Heart left ventricle (tissue), 16 donors: Measurements from ENCODE around the gene CAMK2B. TPM values are rescaled to one million over a fixed set of nuclear protein-coding genes. Genes with fewer than 3 reads are reported as not detected.
A peak's percentile ranks its signal among the peaks of the same experiment; 100 is the strongest.

Source experiments
- ATAC-seq, 4 donors: fragments of 200-7000 bp; cut with Tn5 transposase; one replicate each; pipeline ENCODE4 v1.9.1; 2020 to 2022; ENCODE audit warnings: moderate library complexity in 4 of 4, mild to moderate bottlenecking in 3 of 4, moderate number of reproducible peaks in 1 of 4
- DNase-seq, 5 donors: peaks; one replicate each; pipeline ENCODE4 v3.0.0-alpha.2; 2020
- H3K27ac ChIP-seq, 12 donors: fragments of 200-600 bp; sonication (generic) in 4 of 12; one replicate each; pipeline versions ENCODE4 v1.5.0 to v1.8.0; 2016 to 2022; ENCODE audit warnings: mild to moderate bottlenecking in 2 of 12
- H3K27me3 ChIP-seq, 9 donors: fragments of 200-600 bp; sonication (generic) in 2 of 9; one replicate each; pipeline versions ENCODE4 v1.5.1 to v1.8.0; 2016 to 2022; ENCODE audit warnings: mild to moderate bottlenecking in 3 of 9
- H3K36me3 ChIP-seq, 9 donors: fragments of 200-600 bp; sonication (generic) in 2 of 9; one replicate each; pipeline versions ENCODE4 v1.5.0 to v1.8.0; 2018 to 2022; ENCODE audit warnings: mild to moderate bottlenecking in 2 of 9
- H3K4me1 ChIP-seq, 12 donors: fragments of 200-600 bp; sonication (generic) in 4 of 12; one replicate each; pipeline versions ENCODE4 v1.5.0 to v1.8.0; 2016 to 2022; ENCODE audit warnings: mild to moderate bottlenecking in 3 of 12
- H3K4me3 ChIP-seq, 12 donors: fragments of 200-600 bp; sonication (generic) in 4 of 12; one replicate each; pipeline versions ENCODE4 v1.5.0 to v1.8.0; 2017 to 2022; ENCODE audit warnings: mild to moderate bottlenecking in 9 of 12, moderate library complexity in 4 of 12
- H3K9me3 ChIP-seq, 12 donors: fragments of 200-600 bp; sonication (generic) in 4 of 12; one replicate each; pipeline versions ENCODE4 v1.5.0 to v1.8.0; 2016 to 2022; ENCODE audit warnings: mild to moderate bottlenecking in 1 of 12
- CTCF ChIP-seq, 12 donors: fragments of 200-600 bp; sonication (generic) in 4 of 12; IDR thresholded peaks; one replicate each; pipeline versions ENCODE4 v1.5.0 to v1.8.0; 2018 to 2022; ENCODE audit warnings: antibody characterized with exemption in 12 of 12, mild to moderate bottlenecking in 5 of 12
- POLR2A ChIP-seq, 2 donors: fragments of 450-650 bp; IDR thresholded peaks; one replicate each; pipeline ENCODE4 v1.6.1; 2017; ENCODE audit warnings: antibody characterized with exemption in 2 of 2, mild to moderate bottlenecking in 2 of 2, moderate library complexity in 2 of 2
- WGBS, 4 donors: extraction: QIAGEN DNeasy Blood & Tissue Kit in 2 of 4; methylation state at CpG; one replicate each; pipeline versions ENCODE4 v1.1.5 to v1.1.7; 2013 to 2018; 5-methylcytosine and 5-hydroxymethylcytosine counted together
- intact Hi-C, 10 donors: fragments of 100-400 bp; cut with DNase I; formaldehyde crosslinking; loops; one replicate each; pipeline versions ENCODE4 v1.11.1 to v1.14.2; 2022
- polyA plus RNA-seq, 2 donors: library from polyadenylated mRNA; stranded (reverse); fragments of 200-250 nt; gene quantifications; one replicate each; pipeline ENCODE4 v1.2.3, GENCODE V29; 2013
- total RNA-seq, 9 donors: library from RNA; depleted of rRNA in 2 of 9; stranded (reverse); fragments of >200 nt in 2 of 9; fragmentation: NEBNext Ultra II Directional in 3 of 9; extraction: Animal tissue kit (Norgen Biotek cat#: 25700) in 3 of 9; gene quantifications; one replicate each; pipeline versions ENCODE4 v1.1.0 to v1.2.4, GENCODE V29; 2016 to 2023
- donor health status: ischemic (EF 13 %, LVEDD 7.1; RV severe dilation, severe dysfunction).
- donor health status: healthy with polysubstance abuse.
- donor health status: DM: no; HTN: yes; CAD: no.
- donor health status: DM: no; HTN: no; CAD: no.
- donor health status: ischemic (EF 25% LVEDD 6.9; RV normal size, moderate dysfunction).
- donor health status: ischemic (EF 25% LVEDD 5.7; RV mildly dilated, moderate dysfunction).
- donor health status: healthy.
- donor health status: DM: yes; HTN: yes; CAD: no.
- donor health status: ischemic (EF 35%, LVEDD 5.7; RV mildly dilated, moderate dysfunction).
- donor health status: nonischemic (EF 11% LVEDD 7.7; RV severe dilation, severe dysfunction).
- donor health status: DM: yes; HTN: yes; CAD: no.
- donor health status: PGD.
- donor health status: ischemic (EF 29% LVEDD 5.4; RV normal size, mild dysfunction).
- donor health status: nonischemic (EF 23%, LVEDD 6.1; RV moderate dilation, normal function).

The CAMK2B gene
- total and polyA plus RNA-seq, 11 donors: 35.7 to 141 (median 103) TPM

DNA sequence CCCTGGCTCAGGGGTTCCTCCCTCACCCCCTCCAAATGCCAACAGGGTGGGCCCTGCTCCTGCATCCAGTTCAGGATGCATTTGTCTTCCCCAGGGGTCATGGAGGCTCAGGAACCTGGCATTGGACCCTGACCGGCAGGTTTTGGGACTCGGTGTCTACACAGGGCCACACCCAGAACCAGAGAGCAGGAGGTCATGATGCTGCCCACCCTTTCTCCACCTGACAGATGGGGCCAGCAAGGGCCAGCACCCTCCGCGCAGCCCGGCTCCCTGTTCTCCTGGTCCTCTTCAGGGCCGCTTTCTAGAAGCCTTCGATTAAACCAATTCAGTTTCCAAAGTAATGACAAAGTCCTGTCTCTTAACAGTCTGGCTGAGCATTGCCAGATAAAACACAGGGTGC, 50.2 kb downstream of the CAMK2B start:
- peak in 3 of 5 donors; percentile 11 to 30 (median 15) for DNase-seq
- H3K27ac ChIP-seq: no peak overlapping the region
- WGBS, 4 donors: 72 to 90% (median 82%) methylated on average over 7 of the region's 7 CpGs
- intact Hi-C loops: loop anchor here in 1 of 10 donors (5.0 kb wide), 1 partner anchor 52 kb away; the partner anchor contains the start of gene CAMK2B
- no peak for ATAC-seq
- no peak overlapping the region for H3K4me3 ChIP-seq
- H3K9me3 ChIP-seq: no peaks in the 10 kb centered on the region
- peaks cover 0 to 69% (median 23%) of the 10 kb centered on the region in 12 donors for H3K4me1 ChIP-seq
- TF ChIP-seq CTCF (IDR thresholded peaks at IDR 0.05): no peak
- no peak for TF ChIP-seq POLR2A (IDR thresholded peaks at IDR 0.05)
- H3K27me3 ChIP-seq: no peaks in the 10 kb centered on the region
- no peaks in the 10 kb centered on the region for H3K36me3 ChIP-seq

- Histone ChIP-seq H3K9me3 (no peaks in the 10 kb centered on the region), H3K4me3 (no peak overlapping the region), H3K27ac (no peak overlapping the region), H3K36me3 (no peaks in the 10 kb centered on the region), H3K4me1 (peaks cover 0 to 71% (median 26%) of the 10 kb centered on the region in 12 donors), H3K27me3 (no peaks in the 10 kb centered on the region)
- intact Hi-C loops: no loop called here
- 89 to 100% (median 91%) methylated on average over 3 of the region's 3 CpGs for WGBS, 4 donors
- DNase-seq (peak in 3 of 5 donors; percentile 6 to 47 (median 21)), ATAC-seq (no peak)
- no peak for TF ChIP-seq CTCF (IDR thresholded peaks at IDR 0.05)
- no peak for TF ChIP-seq POLR2A (IDR thresholded peaks at IDR 0.05)
These were observed 50.8 kb downstream of the CAMK2B start for GRCh38 chr7:44274623-44274975.

DNA sequence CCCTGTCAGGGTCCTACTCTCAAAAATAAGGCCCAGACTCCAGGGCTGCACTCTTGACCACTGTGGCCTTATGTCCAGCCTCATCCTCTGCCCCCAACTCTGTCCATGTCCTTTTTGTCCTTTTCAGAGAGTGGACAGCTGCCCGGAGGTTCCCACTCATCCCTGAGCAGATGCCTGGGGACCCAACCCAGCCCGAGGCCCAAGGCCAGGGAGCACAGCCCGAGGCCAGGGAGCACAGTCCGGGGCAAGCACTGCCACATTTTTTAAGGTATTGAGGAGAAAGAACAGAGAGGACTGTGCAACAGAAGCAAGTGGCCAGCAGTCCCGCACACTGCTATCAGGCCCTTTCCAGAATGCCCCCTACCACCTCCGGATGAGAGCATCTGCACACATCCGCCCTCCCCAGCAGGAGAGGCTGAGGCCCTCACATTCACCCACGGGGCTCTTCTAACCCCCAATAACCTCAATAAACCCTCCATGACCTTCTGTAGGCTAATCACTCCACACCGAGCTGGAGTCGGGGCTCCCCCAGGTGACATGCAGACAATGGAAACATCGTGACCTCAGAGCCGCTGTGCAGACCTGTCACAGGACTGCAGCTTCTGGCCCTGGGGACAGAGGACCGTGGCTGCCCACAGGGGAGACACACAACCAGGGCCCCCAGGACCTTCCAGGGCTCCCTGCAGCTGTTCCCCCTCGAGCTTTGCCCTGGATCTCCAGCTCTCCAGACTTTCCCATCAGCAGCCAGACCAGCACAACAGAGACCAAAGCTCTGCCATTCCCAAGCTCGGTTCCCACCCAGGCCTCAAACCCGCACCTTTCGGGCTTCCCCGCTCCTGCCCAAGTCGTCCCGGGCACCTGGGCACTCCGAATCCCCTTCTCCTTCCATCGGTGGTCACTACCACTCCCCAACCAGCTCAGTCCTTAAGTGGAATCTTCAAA, 51.4 kb downstream of the CAMK2B start:
- H3K4me3 ChIP-seq: no peak overlapping the region
- no peaks in the 10 kb centered on the region for H3K9me3 ChIP-seq
- TF ChIP-seq POLR2A (IDR thresholded peaks at IDR 0.05) (no peak), CTCF (IDR thresholded peaks at IDR 0.05) (no peak)
- ATAC-seq (no peak), DNase-seq (peak in 2 of 5 donors; percentile 29 to 55)
- peaks cover 1 to 72% (median 32%) of the 10 kb centered on the region in 12 donors for H3K4me1 ChIP-seq
- H3K36me3 ChIP-seq: no peaks in the 10 kb centered on the region
- H3K27me3 ChIP-seq: no peaks in the 10 kb centered on the region
- H3K27ac ChIP-seq: peak overlapping the region in 2 of 12 donors; percentile 24 to 64
- intact Hi-C loops: no loop called here
- WGBS, 4 donors: 73 to 84% (median 76%) methylated on average over 21 to 22 of the region's 22 CpGs

DNA sequence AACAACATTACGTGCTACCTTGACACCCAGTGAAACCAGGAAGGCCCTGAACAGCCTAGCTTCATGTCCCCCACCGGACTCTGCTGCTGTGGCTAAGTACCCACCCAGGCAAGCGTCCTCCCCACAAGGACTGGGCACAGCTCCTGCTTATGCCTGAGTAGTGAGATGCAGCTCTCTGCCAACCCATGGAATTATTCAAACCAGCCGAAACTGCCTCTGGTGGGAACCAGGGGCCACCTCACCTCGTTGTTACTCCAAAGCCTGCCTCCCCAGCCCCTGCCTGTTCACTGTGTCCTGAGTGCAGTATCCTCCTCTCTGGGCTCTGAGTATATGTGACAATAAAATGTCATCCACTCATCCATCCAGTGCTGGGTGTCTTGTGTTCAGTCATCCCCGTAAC, 52.4 kb downstream of the CAMK2B start:
- ATAC-seq: no peak
- H3K4me1 ChIP-seq: peaks cover 5 to 75% (median 40%) of the 10 kb centered on the region in 12 donors
- no peaks in the 10 kb centered on the region for H3K27me3 ChIP-seq
- intact Hi-C loops: no loop called here
- no peak for DNase-seq
- peak overlapping the region in 2 of 12 donors; percentile 24 to 64 for H3K27ac ChIP-seq
- H3K36me3 ChIP-seq: no peaks in the 10 kb centered on the region
- TF ChIP-seq POLR2A (IDR thresholded peaks at IDR 0.05) (no peak), CTCF (IDR thresholded peaks at IDR 0.05) (no peak)
- WGBS, 4 donors: 41 to 86% (median 81%) methylated on average over 5 to 6 of the region's 6 CpGs
- no peaks in the 10 kb centered on the region for H3K9me3 ChIP-seq
- no peak overlapping the region for H3K4me3 ChIP-seq
